A549 (cell line): ENCODE results near the gene TACSTD2. TPM values are rescaled to one million over a fixed set of nuclear protein-coding genes. Genes with fewer than 3 reads are reported as not detected.
"Not testable (repeated sequence)": the region's sequence is repeated elsewhere in the genome, so short reads cannot be mapped to it uniquely, and the experiment has no call there.

ENCODE experiments used
- ATAC-seq, 2 experiments: fragments of 200-7000 bp in 1 of 2; fragments of >200 bp in 1 of 2; cut with Nextera tagmentation in 1 of 2; cut with Tn5 transposase in 1 of 2; 3 replicates each; pipeline versions ENCODE4 v1.8.0 to v1.9.1; 2018 to 2020; ENCODE audit warnings: mild to moderate bottlenecking in 1 of 2, moderate library complexity in 1 of 2
- CTCF ChIA-PET: fragments of 300-600 bp; sonication (Branson Sonifier 250); formaldehyde crosslinking; extraction: SDS; loops from one replicate; lab custom pipeline; 2021; ENCODE audit warnings: antibody characterized with exemption, inconsistent platforms; lab: Yijun Ruan, JAX
- POLR2A ChIA-PET: fragments of 350-600 bp; formaldehyde crosslinking; extraction: SDS; loops from one replicate; lab custom pipeline; 2021; ENCODE audit warnings: antibody characterized with exemption, inconsistent platforms; lab: Yijun Ruan, JAX
- DNase-seq, 2 experiments: peaks; one replicate each; pipeline versions ENCODE4 v3.0.0 to v3.0.0-alpha.2; 2011 to 2016; ENCODE audit warnings: low read depth in 1 of 2, low spot score in 1 of 2
- FAIRE-seq: peaks from 2 replicates; lab custom pipeline; 2011; peaks lifted over from hg19 to GRCh38; lab: Jason Lieb, UNC
- H3K27ac ChIP-seq, 2 experiments: fragments of >200 bp; sonication (Bioruptor Twin); formaldehyde crosslinking; 3 replicates each; pipeline ENCODE4 v1.5.1; 2016 to 2017
- H3K4me1 ChIP-seq: fragments of >200 bp; sonication (Bioruptor Twin); formaldehyde crosslinking; 3 replicates; pipeline ENCODE4 v1.6.1; 2016
- H3K4me2 ChIP-seq: fragments of >200 bp; sonication (Bioruptor Twin); formaldehyde crosslinking; 3 replicates; pipeline ENCODE4 v1.6.1; 2016
- H3K4me3 ChIP-seq: fragments of >200 bp; sonication (Bioruptor Twin); formaldehyde crosslinking; 3 replicates; pipeline ENCODE4 v1.5.1; 2016
- H3K9me3 ChIP-seq: fragments of >200 bp; sonication (Bioruptor Twin); formaldehyde crosslinking; 3 replicates; pipeline ENCODE4 v1.6.1; 2016
- CHD4 ChIP-seq: fragments of 200-600 bp; sonication (generic); IDR thresholded peaks from 2 replicates; pipeline ENCODE4 v1.6.1; 2016; ENCODE audit warnings: antibody characterized with exemption, mild to moderate bottlenecking, borderline replicate concordance
- GATA3 ChIP-seq: IDR thresholded peaks from 2 replicates; pipeline ENCODE4 v1.6.1; 2012; ENCODE audit warnings: borderline replicate concordance
- HDAC2 ChIP-seq: fragments of 200-600 bp; sonication (generic); IDR thresholded peaks from 2 replicates; pipeline ENCODE4 v1.6.1; 2016
- HES2 ChIP-seq: fragments of >200 bp; sonication (Bioruptor Twin); formaldehyde crosslinking; IDR thresholded peaks from 2 replicates; pipeline ENCODE4 v1.6.1; 2016
- HMGXB4 ChIP-seq: fragments of 250-450 bp; sonication (Bioruptor Pico); IDR thresholded peaks from 2 replicates; pipeline ENCODE4 v1.5.0; 2021; ENCODE audit warnings: mild to moderate bottlenecking, moderate library complexity, borderline replicate concordance
- HOXA7 ChIP-seq: fragments of 250-450 bp; sonication (Bioruptor Pico); IDR thresholded peaks from 2 replicates; pipeline ENCODE4 v1.5.0; 2020; ENCODE audit warnings: mild to moderate bottlenecking, moderate library complexity
- HOXB13 ChIP-seq: fragments of 250-450 bp; sonication (Bioruptor Pico); IDR thresholded peaks from 2 replicates; pipeline ENCODE4 v1.5.0; 2020; ENCODE audit warnings: low read depth, mild to moderate bottlenecking, moderate library complexity
- HOXB5 ChIP-seq: fragments of 250-450 bp; sonication (Bioruptor Pico); IDR thresholded peaks from 2 replicates; pipeline ENCODE4 v1.5.0; 2020; ENCODE audit warnings: mild to moderate bottlenecking, moderate library complexity
- NPAS2 ChIP-seq: fragments of 250-450 bp; sonication (Bioruptor Pico); IDR thresholded peaks from 2 replicates; pipeline ENCODE4 v1.8.0; 2022; ENCODE audit warnings: mild to moderate bottlenecking, moderate library complexity, borderline replicate concordance
- RAD21 ChIP-seq, 2 experiments: fragments of >200 bp in 1 of 2; sonication (Bioruptor Twin) in 1 of 2; formaldehyde crosslinking in 1 of 2; IDR thresholded peaks in 1 of 2; conservative IDR thresholded peaks in 1 of 2; 2 replicates in 1 of 2; 3 replicates in 1 of 2; pipeline ENCODE4 v1.6.1; 2012 to 2018; ENCODE audit warnings: inconsistent platforms in 1 of 2
- RARB ChIP-seq: fragments of 250-450 bp; sonication (Bioruptor Pico); IDR thresholded peaks from 2 replicates; pipeline ENCODE4 v1.8.0; 2021; ENCODE audit warnings: mild to moderate bottlenecking, moderate library complexity
- RCOR1 ChIP-seq: fragments of 150-350 bp; IDR thresholded peaks from 2 replicates; pipeline ENCODE4 v1.6.1; 2014; ENCODE audit warnings: antibody characterized with exemption, low read length, low read depth
- SMC3 ChIP-seq: fragments of >200 bp; sonication (Bioruptor Twin); formaldehyde crosslinking; IDR thresholded peaks from 3 replicates; pipeline ENCODE4 v1.6.1; 2018; ENCODE audit warnings: inconsistent platforms
- SREBF2 ChIP-seq: fragments of 450-650 bp; IDR thresholded peaks from 2 replicates; pipeline ENCODE4 v1.6.1; 2014; ENCODE audit warnings: mild to moderate bottlenecking, moderate library complexity
- USF2 ChIP-seq: fragments of 450-650 bp; IDR thresholded peaks from 2 replicates; pipeline ENCODE4 v1.6.1; 2014; ENCODE audit warnings: antibody characterized with exemption
- ZFP36 ChIP-seq: fragments of 450-650 bp; IDR thresholded peaks from 2 replicates; pipeline ENCODE4 v1.6.1; 2014; ENCODE audit warnings: borderline replicate concordance; ENCODE audit not compliant: partially characterized antibody
- ZNF302 ChIP-seq: fragments of 250-450 bp; sonication (Bioruptor Pico); IDR thresholded peaks from 2 replicates; pipeline ENCODE4 v1.9.0; 2021; ENCODE audit warnings: inconsistent platforms, mild to moderate bottlenecking, moderate library complexity
- WGBS: methylation state at CpG from one replicate; pipeline ENCODE4 v1.1.6; 2017; ENCODE audit errors: missing lambda C conversion rate; 5-methylcytosine and 5-hydroxymethylcytosine counted together
- polyA minus RNA-seq: library from RNA; depleted of rRNA, polyadenylated mRNA; stranded (reverse); fragments of >200 nt; gene quantifications from 2 replicates; pipeline ENCODE4 v1.2.3, GENCODE V29; 2011; rRNA and poly(A)+ RNA removed
- polyA plus RNA-seq, 4 experiments: library from polyadenylated mRNA; depleted of rRNA in 3 of 4; stranded (reverse); fragments of >200 nt; fragmentation: RNase III in 1 of 4; extraction: RNeasy Plus Mini Kit Qiagen cat#74134 plus additional on column Dnase treatment in 1 of 4; gene quantifications; 2 replicates in 3 of 4; 3 replicates in 1 of 4; pipeline ENCODE4 v1.2.3, GENCODE V29; 2011 to 2017

Gene TACSTD2
- not detected in 2 replicates for polyA plus RNA-seq (2011; rRNA removed)
- polyA plus RNA-seq (2012; cell fraction: cytosol; rRNA removed), result not detected in 2 replicates
- polyA plus RNA-seq (2012; cell fraction: nucleus; rRNA removed), result not detected in 2 replicates
- polyA plus RNA-seq (2017; fragmentation: RNase III; extraction: RNeasy Plus Mini Kit Qiagen cat#74134 plus additional on column Dnase treatment), result not detected in 3 replicates
- not detected in 2 replicates for polyA minus RNA-seq

GRCh38 chr1:58576727-58577653, at the start of gene TACSTD2:
TSS of gene TACSTD2 (minus strand) at chr1:58577252. CDS start at chr1:58577156, 96 bp downstream.
- POLR2A ChIA-PET, result no interaction called here
- CTCF ChIA-PET, result no interaction called here
- no peak within 1 kb of the TSS for H3K4me3 ChIP-seq
- ATAC-seq, result no peak
- no peak within 1 kb of the TSS; a peak in 1 of 6 replicates for H3K27ac ChIP-seq
- TF ChIP-seq HDAC2 (no peak), HOXB5 (CRISPR knock-in tag) (no peak), RARB (CRISPR knock-in tag) (no peak), HMGXB4 (CRISPR knock-in tag) (no peak), HES2 (no peak), CHD4 (no peak), ZFP36 (no peak), ZNF302 (CRISPR knock-in tag) (no peak), RCOR1 (no peak), RAD21 (conservative IDR thresholded peaks at IDR 0.05 in 1 of 2, IDR thresholded peaks at IDR 0.05 in 1 of 2) (no peak), HOXA7 (CRISPR knock-in tag) (no peak)
- FAIRE-seq, result no peak
- H3K9me3 ChIP-seq, result no peaks in the 10 kb centered on the region
- WGBS, result 87% methylated on average over 58 of the region's 107 CpGs
- DNase-seq, result no peak
- H3K4me1 ChIP-seq, result no peaks in the 10 kb centered on the region
- H3K4me2 ChIP-seq, result no peak within 1 kb of the TSS

GRCh38 chr1:58626293-58626692, 49.2 kb upstream of the TACSTD2 start:
- no peak overlapping the region for H3K4me3 ChIP-seq
- TF ChIP-seq NPAS2 (no peak), HOXB13 (CRISPR knock-in tag) (no peak), USF2 (no peak), GATA3 (no peak), SMC3 (no peak), SREBF2 (no peak), ZFP36 (no peak)
- FAIRE-seq (no peak), ATAC-seq (no peak), DNase-seq (no peak)
- no peak overlapping the region for H3K4me2 ChIP-seq
- POLR2A ChIA-PET, result no interaction called here
- no peaks in the 10 kb centered on the region for H3K4me1 ChIP-seq
- no peaks in the 10 kb centered on the region for H3K9me3 ChIP-seq
- CTCF ChIA-PET, result no interaction called here
- no peak overlapping the region for H3K27ac ChIP-seq

GRCh38 chr1:58623259-58623658, 46.2 kb upstream of the TACSTD2 start:
- CTCF ChIA-PET, FAIRE-seq: not testable (repeated sequence)

More at GRCh38 chr1:58623259-58623658, 46.2 kb upstream of the TACSTD2 start:
- H3K4me2 ChIP-seq, DNase-seq, POLR2A ChIA-PET, H3K4me3 ChIP-seq, H3K9me3 ChIP-seq, H3K4me1 ChIP-seq, H3K27ac ChIP-seq, ATAC-seq: not testable (repeated sequence)
- 81% methylated on average over 5 of the region's 27 CpGs for whole genome bisulfite sequencing
